PC-9 (cell line): ENCODE data around the gene MYO15B. TPM values are rescaled to one million over a fixed set of nuclear protein-coding genes. Genes with fewer than 3 reads are reported as not detected.

ENCODE experiments used
- BruUV-seq: library from RNA; stranded (reverse); fragments of 400-500 nt; replicated peaks from 2 replicates; lab custom pipeline; 2021; lab: Mats Ljungman, UMichigan
- CTCF ChIA-PET: fragments of 300-600 bp; sonication (Branson Sonifier 250); formaldehyde crosslinking; loops from one replicate; lab custom pipeline; 2022; ENCODE audit warnings: antibody characterized with exemption; lab: Charles Lee
- POLR2A ChIA-PET: fragments of 300-600 bp; sonication (Branson Sonifier 250); formaldehyde crosslinking; loops from one replicate; lab custom pipeline; 2022; ENCODE audit warnings: antibody characterized with exemption; ENCODE audit not compliant: unreplicated experiment; lab: Charles Lee
- DNase-seq, 2 experiments: peaks; one replicate each; pipeline versions ENCODE4 v3.0.0 to v3.0.0-alpha.2; 2015 to 2022; ENCODE audit warnings: mixed read lengths in 1 of 2
- H2AFZ ChIP-seq: fragments of 200-600 bp; sonication (generic); 2 replicates; pipeline ENCODE4 v1.8.1; 2017; ENCODE audit warnings: antibody characterized with exemption
- H3F3A ChIP-seq: fragments of 200-600 bp; sonication (generic); 2 replicates; pipeline ENCODE4 v1.8.1; 2017; ENCODE audit warnings: antibody characterized with exemption, mild to moderate bottlenecking, low read depth; ENCODE audit not compliant: insufficient read depth
- H3K27ac ChIP-seq: fragments of 200-600 bp; sonication (generic); 2 replicates; pipeline ENCODE4 v1.6.1; 2016; ENCODE audit warnings: mixed run types
- H3K27me3 ChIP-seq: fragments of 200-600 bp; sonication (generic); 2 replicates; pipeline ENCODE4 v1.6.1; 2016; ENCODE audit warnings: low read depth, mixed run types; ENCODE audit not compliant: insufficient read depth
- H3K36me3 ChIP-seq: fragments of 200-600 bp; sonication (generic); 2 replicates; pipeline ENCODE4 v1.6.1; 2016; ENCODE audit warnings: low read depth, mixed run types
- H3K4me1 ChIP-seq: fragments of 200-600 bp; sonication (generic); replicated peaks from 2 replicates; pipeline ENCODE4 v1.6.1; 2016; ENCODE audit warnings: mixed run types; ENCODE audit not compliant: insufficient read depth
- H3K4me2 ChIP-seq: fragments of 200-600 bp; sonication (generic); 2 replicates; pipeline ENCODE4 v1.6.1; 2017; ENCODE audit warnings: mixed run types
- H3K4me3 ChIP-seq: fragments of 200-600 bp; sonication (generic); 2 replicates; pipeline ENCODE4 v1.6.1; 2016; ENCODE audit warnings: mixed run types
- H3K79me2 ChIP-seq: fragments of 200-600 bp; sonication (generic); 2 replicates; pipeline ENCODE4 v1.6.1; 2017; ENCODE audit warnings: low read depth, mixed run types
- H3K9me2 ChIP-seq: fragments of 200-600 bp; sonication (generic); 2 replicates; pipeline ENCODE4 v1.8.1; 2017; ENCODE audit warnings: mild to moderate bottlenecking; ENCODE audit not compliant: insufficient read depth
- H3K9me3 ChIP-seq: fragments of 200-600 bp; sonication (generic); 2 replicates; pipeline ENCODE4 v1.8.1; 2016; ENCODE audit warnings: low read depth; ENCODE audit not compliant: insufficient read depth
- H4K20me1 ChIP-seq: fragments of 200-600 bp; sonication (generic); 2 replicates; pipeline ENCODE4 v1.8.1; 2017; ENCODE audit not compliant: insufficient read depth
- EZH2 ChIP-seq: fragments of 200-600 bp; sonication (generic); IDR thresholded peaks from 2 replicates; pipeline ENCODE4 v1.8.0; 2017; ENCODE audit warnings: antibody characterized with exemption, low read depth
- intact Hi-C: fragments of 100-400 bp; cut with micrococcal nuclease; formaldehyde crosslinking; loops from one replicate; pipeline ENCODE4 v1.10.0; 2022; ENCODE audit not compliant: unreplicated experiment
- total RNA-seq: library from RNA; stranded (reverse); gene quantifications from 2 replicates; pipeline ENCODE4 v1.2.3, GENCODE V29; 2021
- TF ChIP-seq, protein P1 (sequence below): fragments of 200-600 bp; sonication (generic); conservative IDR thresholded peaks from 2 replicates; pipeline ENCODE4 v1.6.1; 2017; ENCODE audit warnings: mixed run types, antibody characterized with exemption, mild to moderate bottlenecking, moderate library complexity

MYO15B gene
- total RNA-seq, 1 experiment from 2014 or later, result 53.5 TPM

DNA sequence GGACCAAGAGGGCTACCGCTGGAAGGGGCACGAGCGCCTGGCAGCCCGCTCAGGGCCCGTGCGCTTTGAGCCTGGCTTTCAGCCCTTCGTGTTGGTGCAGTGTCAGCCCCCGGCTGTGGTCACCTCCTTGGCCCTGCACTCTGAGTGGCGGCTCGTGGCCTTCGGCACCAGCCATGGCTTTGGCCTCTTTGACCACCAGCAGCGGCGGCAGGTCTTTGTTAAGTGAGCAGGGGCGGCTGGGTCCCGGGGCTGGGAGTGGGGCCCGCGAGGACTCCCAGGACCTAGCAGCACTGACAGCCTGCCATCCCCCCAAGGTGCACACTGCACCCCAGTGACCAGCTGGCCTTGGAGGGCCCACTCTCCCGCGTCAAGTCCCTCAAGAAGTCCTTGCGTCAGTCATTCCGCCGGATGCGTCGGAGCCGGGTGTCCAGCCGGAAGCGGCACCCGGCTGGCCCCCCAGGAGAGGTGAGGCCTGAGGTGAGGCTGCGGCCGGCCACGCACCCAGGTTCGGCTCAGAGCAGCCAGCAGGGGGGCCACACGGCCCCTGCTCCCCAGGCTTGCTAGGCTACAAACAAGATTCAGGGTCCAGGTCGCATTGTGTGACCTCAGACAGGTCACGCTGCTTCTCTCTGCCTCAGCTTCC is 17.4 kb upstream of the MYO15B start:
- CTCF ChIA-PET, result no interaction called here
- H3K9me2 ChIP-seq, result no peaks in the 10 kb centered on the region
- no peaks in the 10 kb centered on the region; the same call in 1 of the 2 replicates for H4K20me1 ChIP-seq
- H3K4me3 ChIP-seq, result no peak overlapping the region
- no TSS peak for BruUV-seq
- no peak overlapping the region for H3K27ac ChIP-seq
- peaks cover 8% of the 10 kb centered on the region for H3K4me1 ChIP-seq
- TF ChIP-seq, protein P1, sequence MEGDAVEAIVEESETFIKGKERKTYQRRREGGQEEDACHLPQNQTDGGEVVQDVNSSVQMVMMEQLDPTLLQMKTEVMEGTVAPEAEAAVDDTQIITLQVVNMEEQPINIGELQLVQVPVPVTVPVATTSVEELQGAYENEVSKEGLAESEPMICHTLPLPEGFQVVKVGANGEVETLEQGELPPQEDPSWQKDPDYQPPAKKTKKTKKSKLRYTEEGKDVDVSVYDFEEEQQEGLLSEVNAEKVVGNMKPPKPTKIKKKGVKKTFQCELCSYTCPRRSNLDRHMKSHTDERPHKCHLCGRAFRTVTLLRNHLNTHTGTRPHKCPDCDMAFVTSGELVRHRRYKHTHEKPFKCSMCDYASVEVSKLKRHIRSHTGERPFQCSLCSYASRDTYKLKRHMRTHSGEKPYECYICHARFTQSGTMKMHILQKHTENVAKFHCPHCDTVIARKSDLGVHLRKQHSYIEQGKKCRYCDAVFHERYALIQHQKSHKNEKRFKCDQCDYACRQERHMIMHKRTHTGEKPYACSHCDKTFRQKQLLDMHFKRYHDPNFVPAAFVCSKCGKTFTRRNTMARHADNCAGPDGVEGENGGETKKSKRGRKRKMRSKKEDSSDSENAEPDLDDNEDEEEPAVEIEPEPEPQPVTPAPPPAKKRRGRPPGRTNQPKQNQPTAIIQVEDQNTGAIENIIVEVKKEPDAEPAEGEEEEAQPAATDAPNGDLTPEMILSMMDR, result no peak
- no peak for TF ChIP-seq EZH2
- no peak overlapping the region for H3K4me2 ChIP-seq
- intact Hi-C loops, result no loop called here
- no peaks in the 10 kb centered on the region for H3K27me3 ChIP-seq
- no peaks in the 10 kb centered on the region; the same call in 1 of the 2 replicates for H3F3A ChIP-seq
- H3K36me3 ChIP-seq, result no peaks in the 10 kb centered on the region
- no peak overlapping the region for H2AFZ ChIP-seq
- no peaks in the 10 kb centered on the region for H3K9me3 ChIP-seq
- DNase-seq, result no peak
- POLR2A ChIA-PET, result interaction anchor here (0.6 kb wide), 1 partner anchor 476 kb away, joined by 8 read pairs; no protein-coding TSS in a partner anchor
- H3K79me2 ChIP-seq, result no peaks in the 10 kb centered on the region

DNA sequence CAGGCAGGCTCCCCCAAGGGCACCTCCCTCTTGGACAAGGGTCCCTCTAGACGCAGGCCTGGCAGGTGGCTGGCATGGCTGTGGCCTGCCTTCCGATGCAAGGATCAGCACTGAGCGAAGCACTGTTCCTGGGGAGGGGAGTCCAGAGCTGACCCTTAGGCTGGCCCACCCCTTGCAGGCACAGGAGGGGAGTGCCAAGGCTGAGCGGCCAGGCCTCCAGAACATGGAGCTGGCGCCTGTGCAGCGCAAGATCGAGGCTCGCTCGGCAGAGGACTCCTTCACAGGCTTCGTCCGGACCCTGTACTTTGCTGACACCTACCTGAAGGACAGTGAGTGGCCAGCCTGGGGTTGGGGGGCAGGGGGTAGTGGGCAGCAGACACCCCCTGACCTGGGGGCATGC is 16.8 kb upstream of the MYO15B start:
- H3K9me2 ChIP-seq, result no peaks in the 10 kb centered on the region
- H3K27ac ChIP-seq, result no peak overlapping the region
- no peak for DNase-seq
- no peaks in the 10 kb centered on the region; the same call in 1 of the 2 replicates for H3F3A ChIP-seq
- peaks cover 2% of the 10 kb centered on the region for H3K4me1 ChIP-seq
- no peak overlapping the region for H3K4me2 ChIP-seq
- no peaks in the 10 kb centered on the region for H3K27me3 ChIP-seq
- BruUV-seq, result no TSS peak
- no peak overlapping the region for H2AFZ ChIP-seq
- H3K36me3 ChIP-seq, result no peaks in the 10 kb centered on the region
- no peaks in the 10 kb centered on the region for H3K79me2 ChIP-seq
- intact Hi-C loops, result no loop called here
- H3K9me3 ChIP-seq, result no peaks in the 10 kb centered on the region
- ChIA-PET POLR2A (no interaction called here), CTCF (interaction anchor here (0.6 kb wide), 1 partner anchor 12 kb away, joined by 3 read pairs; no protein-coding TSS in a partner anchor)
- H4K20me1 ChIP-seq, result no peaks in the 10 kb centered on the region; the same call in 1 of the 2 replicates
- TF ChIP-seq EZH2, result no peak
- TF ChIP-seq, protein P1, result no peak
- no peak overlapping the region for H3K4me3 ChIP-seq

DNA sequence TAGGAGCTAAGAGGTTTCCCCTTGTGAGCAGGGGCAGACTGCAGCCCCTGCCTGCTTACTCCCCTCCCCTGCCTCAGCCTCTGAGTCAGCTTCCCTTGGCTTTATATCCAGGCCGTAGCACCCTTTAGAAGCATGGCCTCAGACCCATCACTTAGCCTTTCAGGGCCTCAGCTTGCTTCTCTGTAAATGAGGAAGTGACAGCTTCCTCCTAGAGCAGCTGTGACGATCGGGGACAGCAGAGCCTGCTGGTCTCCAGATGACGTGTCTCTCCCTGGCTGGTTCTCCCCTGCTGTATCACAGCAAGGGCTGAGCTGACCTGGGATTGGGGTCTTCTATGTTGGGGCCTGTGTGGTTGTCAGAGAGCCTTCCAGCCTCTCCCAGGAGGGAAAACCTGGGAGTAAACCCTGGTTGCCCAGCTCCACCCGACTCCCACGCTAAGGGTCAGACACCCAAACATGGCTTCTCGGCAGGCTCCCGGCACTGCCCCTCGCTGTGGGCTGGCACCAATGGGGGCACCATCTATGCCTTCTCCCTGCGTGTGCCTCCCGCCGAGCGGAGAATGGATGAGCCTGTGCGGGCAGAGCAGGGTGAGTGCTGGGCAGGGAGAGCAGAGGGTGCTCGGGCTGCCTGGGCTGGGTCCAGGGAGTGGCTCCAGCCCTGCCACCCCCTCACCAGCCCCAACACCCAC is 16.3 kb upstream of the MYO15B start:
- TF ChIP-seq, protein P1, result no peak
- no peak for TF ChIP-seq EZH2
- no peaks in the 10 kb centered on the region for H3K9me2 ChIP-seq
- no peaks in the 10 kb centered on the region for H3K9me3 ChIP-seq
- intact Hi-C loops, result no loop called here
- H3K4me2 ChIP-seq, result no peak overlapping the region
- H3K79me2 ChIP-seq, result no peaks in the 10 kb centered on the region
- no TSS peak for BruUV-seq
- no peaks in the 10 kb centered on the region for H3K4me1 ChIP-seq
- no peaks in the 10 kb centered on the region; the same call in 1 of the 2 replicates for H3F3A ChIP-seq
- ChIA-PET POLR2A (no interaction called here), CTCF (interaction anchor here (0.6 kb wide), 1 partner anchor 12 kb away, joined by 3 read pairs; no protein-coding TSS in a partner anchor)
- DNase-seq, result no peak
- no peak overlapping the region for H2AFZ ChIP-seq
- H3K27ac ChIP-seq, result no peak overlapping the region
- no peaks in the 10 kb centered on the region for H3K36me3 ChIP-seq
- H3K27me3 ChIP-seq, result no peaks in the 10 kb centered on the region
- no peaks in the 10 kb centered on the region for H4K20me1 ChIP-seq
- H3K4me3 ChIP-seq, result no peak overlapping the region
